Smooth muscle cell (in vitro differentiated cells): ENCODE data around the gene SOX1. TPM values are rescaled to one million over a fixed set of nuclear protein-coding genes. Genes with fewer than 3 reads are reported as not detected.

Experiments used
- DNase-seq: peaks from one replicate; lab custom pipeline; 2025; ENCODE audit not compliant: unreplicated experiment; lab: John Stamatoyannopoulos, UW
- H2AFZ ChIP-seq: fragments of 200-600 bp; sonication (generic); 2 replicates; pipeline ENCODE4 v1.6.0; 2016; ENCODE audit warnings: antibody characterized with exemption, low read depth, mild to moderate bottlenecking
- H3F3A ChIP-seq: fragments of 200-600 bp; sonication (generic); 2 replicates; pipeline ENCODE4 v1.6.0; 2017; ENCODE audit warnings: antibody characterized with exemption, low read depth
- H3K27ac ChIP-seq: fragments of 200-600 bp; sonication (generic); 2 replicates; pipeline ENCODE4 v1.5.1; 2016; ENCODE audit warnings: low read depth, mild to moderate bottlenecking
- H3K27me3 ChIP-seq: fragments of 200-600 bp; sonication (generic); 2 replicates; pipeline ENCODE4 v1.6.1; 2016; ENCODE audit warnings: low read depth, mild to moderate bottlenecking
- H3K36me3 ChIP-seq: fragments of 200-600 bp; sonication (generic); 2 replicates; pipeline ENCODE4 v1.5.1; 2016; ENCODE audit warnings: low read depth
- H3K4me1 ChIP-seq: fragments of 200-600 bp; sonication (generic); 2 replicates; pipeline ENCODE4 v1.5.1; 2016; ENCODE audit warnings: low read depth
- H3K4me2 ChIP-seq: fragments of 200-600 bp; sonication (generic); 2 replicates; pipeline ENCODE4 v1.6.0; 2016; ENCODE audit warnings: mild to moderate bottlenecking
- H3K4me3 ChIP-seq: fragments of 200-600 bp; sonication (generic); 2 replicates; pipeline ENCODE4 v1.5.1; 2016; ENCODE audit warnings: mild to moderate bottlenecking
- H3K79me2 ChIP-seq: fragments of 200-600 bp; sonication (generic); 2 replicates; pipeline ENCODE4 v1.6.0; 2016; ENCODE audit warnings: low read depth, mild to moderate bottlenecking
- H3K9ac ChIP-seq: fragments of 200-600 bp; sonication (generic); 2 replicates; pipeline ENCODE4 v1.6.0; 2016; ENCODE audit warnings: low read depth
- H3K9me3 ChIP-seq: fragments of 200-600 bp; sonication (generic); replicated peaks from 2 replicates; pipeline ENCODE4 v1.5.1; 2016; ENCODE audit warnings: low read depth
- H4K20me1 ChIP-seq: fragments of 200-600 bp; sonication (generic); 2 replicates; pipeline ENCODE4 v1.6.0; 2016; ENCODE audit warnings: low read depth
- WGBS: methylation state at CpG from one replicate; pipeline ENCODE4 v1.1.7; 2016; ENCODE audit warnings: low lambda C conversion rate; 5-methylcytosine and 5-hydroxymethylcytosine counted together
- polyA plus RNA-seq: library from polyadenylated mRNA; unstranded; fragments of >200 nt; fragmentation: Nextera tagmentation; extraction: Ambion mirVana; gene quantifications from 2 replicates; pipeline ENCODE4 v1.2.1, GENCODE V29; 2016
- total RNA-seq: library from RNA; depleted of rRNA; stranded (reverse); fragments of >200 nt; gene quantifications from 2 replicates; pipeline ENCODE4 v1.2.3, GENCODE V29; 2014
- TF ChIP-seq, protein P1 (sequence below): fragments of 200-600 bp; sonication (generic); IDR thresholded peaks from 2 replicates; pipeline ENCODE4 v1.5.1; 2017; ENCODE audit warnings: borderline replicate concordance, mild to moderate bottlenecking, antibody characterized with exemption; ENCODE audit not compliant: insufficient read depth, poor library complexity, severe bottlenecking

Gene SOX1
- total and polyA plus RNA-seq, 2 experiments from 2014 or later, result not detected

DNA sequence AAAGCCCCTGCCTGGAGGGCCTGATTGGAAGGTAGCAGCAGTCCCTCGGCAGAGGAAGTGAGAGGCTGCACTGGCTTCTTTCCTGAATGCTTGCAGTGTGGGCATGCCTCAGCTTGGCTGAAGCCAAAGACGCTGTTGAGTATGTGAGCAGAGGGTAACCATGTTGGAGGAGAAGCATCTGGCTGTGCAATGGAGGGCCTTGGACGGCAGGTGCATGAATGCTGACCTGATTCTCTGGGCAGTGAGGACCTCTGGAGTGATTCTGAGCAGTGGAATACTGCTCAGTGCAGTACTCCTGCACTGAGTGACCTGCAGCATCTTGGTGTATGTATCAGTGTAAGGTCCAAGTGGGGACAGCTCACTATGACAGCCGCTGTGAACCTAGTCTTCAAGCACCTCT, 46.9 kb downstream of the SOX1 start:
- WGBS, result 67% methylated on average over 4 of the region's 4 CpGs
- no peaks in the 10 kb centered on the region for H3K36me3 ChIP-seq
- H3K4me3 ChIP-seq, result no peak overlapping the region
- H3F3A ChIP-seq, result no peaks in the 10 kb centered on the region
- no peak overlapping the region for H3K4me2 ChIP-seq
- H3K79me2 ChIP-seq, result no peaks in the 10 kb centered on the region
- H3K9me3 ChIP-seq, result no peaks in the 10 kb centered on the region
- H3K4me1 ChIP-seq, result no peaks in the 10 kb centered on the region
- H4K20me1 ChIP-seq, result no peaks in the 10 kb centered on the region
- no peak for DNase-seq
- peaks cover 47% of the 10 kb centered on the region for H3K27me3 ChIP-seq
- no peak overlapping the region for H3K9ac ChIP-seq
- H3K27ac ChIP-seq, result no peak overlapping the region
- TF ChIP-seq, protein P1, sequence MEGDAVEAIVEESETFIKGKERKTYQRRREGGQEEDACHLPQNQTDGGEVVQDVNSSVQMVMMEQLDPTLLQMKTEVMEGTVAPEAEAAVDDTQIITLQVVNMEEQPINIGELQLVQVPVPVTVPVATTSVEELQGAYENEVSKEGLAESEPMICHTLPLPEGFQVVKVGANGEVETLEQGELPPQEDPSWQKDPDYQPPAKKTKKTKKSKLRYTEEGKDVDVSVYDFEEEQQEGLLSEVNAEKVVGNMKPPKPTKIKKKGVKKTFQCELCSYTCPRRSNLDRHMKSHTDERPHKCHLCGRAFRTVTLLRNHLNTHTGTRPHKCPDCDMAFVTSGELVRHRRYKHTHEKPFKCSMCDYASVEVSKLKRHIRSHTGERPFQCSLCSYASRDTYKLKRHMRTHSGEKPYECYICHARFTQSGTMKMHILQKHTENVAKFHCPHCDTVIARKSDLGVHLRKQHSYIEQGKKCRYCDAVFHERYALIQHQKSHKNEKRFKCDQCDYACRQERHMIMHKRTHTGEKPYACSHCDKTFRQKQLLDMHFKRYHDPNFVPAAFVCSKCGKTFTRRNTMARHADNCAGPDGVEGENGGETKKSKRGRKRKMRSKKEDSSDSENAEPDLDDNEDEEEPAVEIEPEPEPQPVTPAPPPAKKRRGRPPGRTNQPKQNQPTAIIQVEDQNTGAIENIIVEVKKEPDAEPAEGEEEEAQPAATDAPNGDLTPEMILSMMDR, result no peak
- H2AFZ ChIP-seq, result no peak overlapping the region

DNA sequence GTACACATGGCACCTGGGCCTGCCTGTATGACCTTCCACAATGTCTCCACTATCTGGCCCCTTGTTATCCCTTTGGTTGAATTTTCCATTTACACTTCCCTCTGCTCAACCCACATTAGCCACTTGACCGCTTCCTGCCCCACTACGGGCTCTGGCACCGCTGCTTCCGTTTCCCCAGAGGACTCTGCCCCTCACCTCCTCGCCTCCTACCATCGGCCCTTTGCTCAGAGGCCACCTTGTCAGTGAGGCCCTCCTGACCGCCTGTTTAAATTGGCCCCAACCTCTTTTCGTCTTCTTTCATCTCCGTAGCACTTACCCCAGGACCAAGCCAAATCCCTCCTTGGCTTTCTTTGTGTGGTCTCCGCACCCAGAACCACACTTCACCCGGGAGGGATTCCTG, 47.4 kb downstream of the SOX1 start:
- Histone ChIP-seq H4K20me1 (no peaks in the 10 kb centered on the region), H3F3A (no peaks in the 10 kb centered on the region), H3K79me2 (no peaks in the 10 kb centered on the region), H2AFZ (no peak overlapping the region), H3K4me3 (no peak overlapping the region), H3K4me1 (no peaks in the 10 kb centered on the region), H3K9ac (no peak overlapping the region), H3K27ac (no peak overlapping the region), H3K9me3 (no peaks in the 10 kb centered on the region), H3K36me3 (no peaks in the 10 kb centered on the region), H3K4me2 (no peak overlapping the region), H3K27me3 (peaks cover 42% of the 10 kb centered on the region)
- 85% methylated on average over 11 of the region's 11 CpGs for WGBS
- no peak for DNase-seq
- TF ChIP-seq, protein P1, result no peak

DNA sequence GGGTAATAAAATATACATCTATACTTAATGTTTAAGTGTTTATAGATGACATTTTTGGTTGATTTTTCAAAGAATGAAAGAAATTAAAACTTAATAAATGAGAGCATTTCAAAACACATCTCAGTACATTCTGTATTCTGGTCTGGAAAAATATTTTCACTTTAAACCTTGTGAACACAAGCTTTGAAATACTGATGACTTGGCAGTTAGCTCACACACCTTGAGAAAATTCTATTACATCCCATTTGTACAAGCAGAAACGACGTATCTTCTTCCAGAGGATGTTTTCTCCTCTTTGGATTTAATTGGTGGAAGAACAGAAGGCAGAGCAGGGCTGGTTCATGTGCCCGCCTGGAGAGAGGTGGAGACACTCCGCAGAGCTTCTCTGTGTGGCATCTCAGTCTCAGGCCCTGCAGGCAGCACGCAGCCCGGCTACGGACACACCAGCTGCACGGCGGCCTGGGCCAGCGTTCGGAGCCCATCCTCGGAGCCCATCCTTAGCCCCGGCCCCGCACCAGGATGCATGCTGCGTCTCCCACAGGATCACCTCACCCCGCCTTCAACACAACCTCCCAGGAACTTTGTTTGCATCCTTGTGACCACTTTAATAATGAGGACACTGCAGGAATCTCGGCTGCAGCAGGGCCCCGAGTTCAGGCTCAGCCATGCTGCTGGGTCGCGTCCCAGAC, 48.6 kb downstream of the SOX1 start:
- TF ChIP-seq, protein P1, result no peak
- Histone ChIP-seq H3K27me3 (peaks cover 37% of the 10 kb centered on the region), H3K4me1 (no peaks in the 10 kb centered on the region), H3F3A (no peaks in the 10 kb centered on the region), H3K4me3 (no peak overlapping the region), H4K20me1 (no peaks in the 10 kb centered on the region), H3K9me3 (no peaks in the 10 kb centered on the region), H3K9ac (no peak overlapping the region), H3K36me3 (no peaks in the 10 kb centered on the region), H3K79me2 (no peaks in the 10 kb centered on the region), H3K4me2 (no peak overlapping the region), H3K27ac (no peak overlapping the region), H2AFZ (no peak overlapping the region)
- no peak for DNase-seq
- WGBS, result 89% methylated on average over 17 of the region's 20 CpGs
